ENCODE results near the gene SMG5.

Gene SMG5

DNA sequence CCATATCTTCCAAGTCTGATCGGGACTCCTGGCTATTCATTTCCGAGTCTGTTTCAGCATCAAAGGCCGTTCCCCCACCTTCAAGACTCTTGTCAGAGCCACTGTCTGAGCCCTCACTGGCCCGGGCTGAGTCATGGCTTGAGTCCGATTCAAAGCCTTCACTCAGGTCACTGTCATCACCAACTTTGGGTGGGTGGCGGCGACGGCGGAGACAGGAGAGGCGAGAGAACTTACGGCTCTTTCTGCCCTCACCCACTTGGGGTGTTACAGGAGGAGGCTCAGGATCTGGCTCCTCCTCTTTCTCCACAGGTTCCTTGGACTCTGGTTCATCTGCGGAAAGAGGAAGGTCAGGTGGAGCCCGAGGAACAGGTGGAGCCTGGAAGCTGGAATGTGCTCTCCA is 16.6 kb downstream of the SMG5 start:
- DNase-seq (ENCODE audit: low read depth) = no peak
- TF ChIP-seq POLR2A (IDR thresholded peaks at IDR 0.05; ENCODE audit: extremely low read depth, insufficient read length) = no peak

DNA sequence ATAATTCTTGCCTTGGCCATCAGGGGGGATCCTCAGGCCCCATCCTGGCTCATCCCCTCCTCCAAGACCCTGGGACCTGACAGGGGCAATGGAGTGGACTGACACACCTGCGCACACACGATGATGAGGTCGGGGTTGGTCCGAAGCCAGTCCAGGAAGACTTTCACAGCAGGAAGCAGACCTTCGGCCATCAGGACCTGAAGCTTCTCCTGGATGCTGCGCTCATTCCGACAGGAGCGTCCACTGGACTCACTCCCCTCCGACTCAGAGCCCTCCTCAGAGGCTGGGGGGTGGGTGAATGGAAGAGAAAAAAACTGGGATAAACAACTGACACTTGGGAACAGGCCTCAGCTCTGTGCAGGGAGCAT is 19.4 kb downstream of the SMG5 start:
- H3K4me3 ChIP-seq (ENCODE audit: low read depth, low read length) = no peak overlapping the region
- no peak for DNase-seq (ENCODE audit: low read depth)
- TF ChIP-seq, protein P1, sequence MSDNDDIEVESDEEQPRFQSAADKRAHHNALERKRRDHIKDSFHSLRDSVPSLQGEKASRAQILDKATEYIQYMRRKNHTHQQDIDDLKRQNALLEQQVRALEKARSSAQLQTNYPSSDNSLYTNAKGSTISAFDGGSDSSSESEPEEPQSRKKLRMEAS (IDR thresholded peaks at IDR 0.05; ENCODE audit: low read depth, low read length) = no peak
- TF ChIP-seq, protein P2, sequence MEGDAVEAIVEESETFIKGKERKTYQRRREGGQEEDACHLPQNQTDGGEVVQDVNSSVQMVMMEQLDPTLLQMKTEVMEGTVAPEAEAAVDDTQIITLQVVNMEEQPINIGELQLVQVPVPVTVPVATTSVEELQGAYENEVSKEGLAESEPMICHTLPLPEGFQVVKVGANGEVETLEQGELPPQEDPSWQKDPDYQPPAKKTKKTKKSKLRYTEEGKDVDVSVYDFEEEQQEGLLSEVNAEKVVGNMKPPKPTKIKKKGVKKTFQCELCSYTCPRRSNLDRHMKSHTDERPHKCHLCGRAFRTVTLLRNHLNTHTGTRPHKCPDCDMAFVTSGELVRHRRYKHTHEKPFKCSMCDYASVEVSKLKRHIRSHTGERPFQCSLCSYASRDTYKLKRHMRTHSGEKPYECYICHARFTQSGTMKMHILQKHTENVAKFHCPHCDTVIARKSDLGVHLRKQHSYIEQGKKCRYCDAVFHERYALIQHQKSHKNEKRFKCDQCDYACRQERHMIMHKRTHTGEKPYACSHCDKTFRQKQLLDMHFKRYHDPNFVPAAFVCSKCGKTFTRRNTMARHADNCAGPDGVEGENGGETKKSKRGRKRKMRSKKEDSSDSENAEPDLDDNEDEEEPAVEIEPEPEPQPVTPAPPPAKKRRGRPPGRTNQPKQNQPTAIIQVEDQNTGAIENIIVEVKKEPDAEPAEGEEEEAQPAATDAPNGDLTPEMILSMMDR (IDR thresholded peaks at IDR 0.05; ENCODE audit: low read depth, low read length) = no peak
- TF ChIP-seq MYC (IDR thresholded peaks at IDR 0.05; ENCODE audit: low read depth, low read length) (no peak), POLR2A (IDR thresholded peaks at IDR 0.05; ENCODE audit: extremely low read depth, insufficient read length) (no peak)

More for the DNA sequence above, 16.6 kb downstream of the SMG5 start:
- no peak overlapping the region for H3K4me3 ChIP-seq (ENCODE audit: low read depth, low read length)

DNA sequence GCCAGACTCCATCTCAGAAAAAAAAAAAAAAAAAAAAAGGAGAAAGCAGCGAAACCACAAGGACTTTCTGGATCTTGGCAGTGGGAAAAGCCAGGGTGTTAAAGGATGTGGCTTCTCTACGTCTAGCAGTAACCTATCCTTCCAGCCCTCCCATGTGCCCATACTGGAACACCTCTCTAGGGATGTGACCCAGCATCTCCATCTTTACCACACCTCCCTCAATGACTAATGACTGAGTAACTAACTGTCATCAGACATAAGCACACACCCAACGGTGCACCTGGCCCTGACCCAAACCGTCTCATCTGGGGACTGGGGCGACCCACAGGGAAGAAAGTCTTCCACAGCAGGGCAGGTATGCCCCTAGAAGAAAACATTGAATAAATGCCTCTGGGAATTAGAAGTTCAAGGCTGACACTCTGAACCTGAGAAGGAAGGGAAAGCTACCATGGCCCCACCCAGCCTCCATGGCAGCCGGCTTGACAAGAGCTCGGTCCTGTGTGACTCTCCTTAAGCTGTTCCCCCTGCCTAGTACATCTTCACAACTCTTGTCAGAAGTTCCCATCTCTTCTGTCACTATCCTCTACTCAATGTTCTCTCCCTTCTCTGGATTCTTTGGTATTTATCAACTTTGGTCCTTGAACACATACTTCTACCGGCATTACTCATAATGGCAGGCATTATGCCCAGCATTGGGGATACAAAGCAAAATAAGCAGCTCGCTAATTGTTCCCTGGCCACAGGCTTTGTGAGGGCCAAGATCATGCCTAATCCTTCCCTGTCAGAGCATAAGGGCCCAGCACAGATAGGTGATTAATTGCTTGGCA is 20.0 kb downstream of the SMG5 start:
- TF ChIP-seq, protein P1 (IDR thresholded peaks at IDR 0.05; ENCODE audit: low read depth, low read length) = no peak
- TF ChIP-seq POLR2A (IDR thresholded peaks at IDR 0.05; ENCODE audit: extremely low read depth, insufficient read length) (no peak), MYC (IDR thresholded peaks at IDR 0.05; ENCODE audit: low read depth, low read length) (no peak)
- TF ChIP-seq, protein P2 (IDR thresholded peaks at IDR 0.05; ENCODE audit: low read depth, low read length) = no peak
- DNase-seq (ENCODE audit: low read depth) = no peak
- H3K4me3 ChIP-seq (ENCODE audit: low read depth, low read length) = no peak overlapping the region

DNA sequence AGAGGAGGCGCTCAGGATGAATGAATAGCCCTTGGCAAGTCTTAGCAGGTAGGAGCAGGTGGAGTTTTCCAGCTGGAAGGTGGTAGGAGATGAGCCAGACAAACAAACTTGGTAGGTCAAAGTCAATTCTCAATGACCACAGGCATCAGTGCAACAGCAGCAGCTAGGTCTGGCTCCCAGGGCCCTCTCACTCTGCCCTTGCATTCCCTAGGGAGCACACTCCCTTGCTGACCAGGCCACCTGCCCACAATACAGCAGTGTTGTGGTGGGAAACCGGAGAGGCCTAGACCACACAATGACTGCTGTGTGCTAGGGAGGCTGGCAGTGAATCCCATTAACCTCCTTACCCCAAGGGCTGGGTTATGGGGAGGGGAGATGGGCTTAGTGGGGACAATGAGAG is 21.7 kb downstream of the SMG5 start:
- no peak for TF ChIP-seq MYC (IDR thresholded peaks at IDR 0.05; ENCODE audit: low read depth, low read length)
- TF ChIP-seq, protein P2 (IDR thresholded peaks at IDR 0.05; ENCODE audit: low read depth, low read length) = no peak
- TF ChIP-seq POLR2A (IDR thresholded peaks at IDR 0.05; ENCODE audit: extremely low read depth, insufficient read length) = no peak
- TF ChIP-seq, protein P1 (IDR thresholded peaks at IDR 0.05; ENCODE audit: low read depth, low read length) = no peak
- DNase-seq (ENCODE audit: low read depth) = no peak
- no peak overlapping the region for H3K4me3 ChIP-seq (ENCODE audit: low read depth, low read length)

DNA sequence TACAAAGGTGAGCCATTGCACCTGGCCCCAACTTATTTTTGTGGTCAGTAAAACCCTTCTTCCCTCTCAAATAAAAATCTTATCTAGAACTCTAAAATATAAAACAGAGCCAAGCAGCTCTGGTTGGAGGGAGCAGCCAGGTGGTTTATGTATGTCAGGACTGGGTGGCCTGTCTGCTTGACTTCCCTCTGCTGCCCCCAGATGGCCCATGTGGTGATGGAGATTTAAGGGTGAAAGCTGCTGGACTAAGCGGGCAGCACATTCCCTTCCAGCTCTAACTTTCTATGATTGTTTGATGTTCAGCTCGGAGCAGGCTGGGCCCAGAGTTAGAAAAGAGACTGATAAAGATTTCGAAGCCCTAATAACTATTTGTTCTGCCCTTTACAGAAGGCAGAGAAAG is 22.8 kb downstream of the SMG5 start:
- TF ChIP-seq, protein P1 (IDR thresholded peaks at IDR 0.05; ENCODE audit: low read depth, low read length) = no peak
- TF ChIP-seq, protein P2 (IDR thresholded peaks at IDR 0.05; ENCODE audit: low read depth, low read length) = no peak
- TF ChIP-seq POLR2A (IDR thresholded peaks at IDR 0.05; ENCODE audit: extremely low read depth, insufficient read length) (no peak), MYC (IDR thresholded peaks at IDR 0.05; ENCODE audit: low read depth, low read length) (no peak)
- no peak for DNase-seq (ENCODE audit: low read depth)
- no peak overlapping the region for H3K4me3 ChIP-seq (ENCODE audit: low read depth, low read length)

DNA sequence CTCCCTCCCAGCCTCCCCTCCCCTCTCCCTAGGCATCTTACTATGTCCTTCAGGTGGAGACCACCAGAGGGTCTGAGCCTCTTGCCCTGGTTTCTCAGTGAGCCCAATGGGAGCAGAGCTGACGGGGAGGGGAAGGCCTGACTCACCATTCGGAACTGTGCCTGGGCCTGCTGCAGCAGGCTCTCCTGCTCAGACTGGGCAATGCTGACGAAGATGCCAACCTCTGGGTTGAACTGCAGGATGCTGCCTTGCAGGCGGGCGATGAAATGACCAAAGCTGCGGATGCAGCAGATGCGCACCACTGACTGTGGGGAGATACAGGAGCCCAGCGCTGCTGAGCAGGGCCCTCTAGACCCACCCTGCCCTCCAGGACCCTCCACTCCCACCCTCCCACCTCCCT is 23.8 kb downstream of the SMG5 start:
- no peak for DNase-seq (ENCODE audit: low read depth)
- H3K4me3 ChIP-seq (ENCODE audit: low read depth, low read length) = no peak overlapping the region
- TF ChIP-seq POLR2A (IDR thresholded peaks at IDR 0.05; ENCODE audit: extremely low read depth, insufficient read length) = no peak
- no peak for TF ChIP-seq MYC (IDR thresholded peaks at IDR 0.05; ENCODE audit: low read depth, low read length)
- TF ChIP-seq, protein P1 (IDR thresholded peaks at IDR 0.05; ENCODE audit: low read depth, low read length) = no peak
- TF ChIP-seq, protein P2 (IDR thresholded peaks at IDR 0.05; ENCODE audit: low read depth, low read length) = no peak

Data from NB4 (cell line).